ENCODE results near the gene DDX54.

DNA sequence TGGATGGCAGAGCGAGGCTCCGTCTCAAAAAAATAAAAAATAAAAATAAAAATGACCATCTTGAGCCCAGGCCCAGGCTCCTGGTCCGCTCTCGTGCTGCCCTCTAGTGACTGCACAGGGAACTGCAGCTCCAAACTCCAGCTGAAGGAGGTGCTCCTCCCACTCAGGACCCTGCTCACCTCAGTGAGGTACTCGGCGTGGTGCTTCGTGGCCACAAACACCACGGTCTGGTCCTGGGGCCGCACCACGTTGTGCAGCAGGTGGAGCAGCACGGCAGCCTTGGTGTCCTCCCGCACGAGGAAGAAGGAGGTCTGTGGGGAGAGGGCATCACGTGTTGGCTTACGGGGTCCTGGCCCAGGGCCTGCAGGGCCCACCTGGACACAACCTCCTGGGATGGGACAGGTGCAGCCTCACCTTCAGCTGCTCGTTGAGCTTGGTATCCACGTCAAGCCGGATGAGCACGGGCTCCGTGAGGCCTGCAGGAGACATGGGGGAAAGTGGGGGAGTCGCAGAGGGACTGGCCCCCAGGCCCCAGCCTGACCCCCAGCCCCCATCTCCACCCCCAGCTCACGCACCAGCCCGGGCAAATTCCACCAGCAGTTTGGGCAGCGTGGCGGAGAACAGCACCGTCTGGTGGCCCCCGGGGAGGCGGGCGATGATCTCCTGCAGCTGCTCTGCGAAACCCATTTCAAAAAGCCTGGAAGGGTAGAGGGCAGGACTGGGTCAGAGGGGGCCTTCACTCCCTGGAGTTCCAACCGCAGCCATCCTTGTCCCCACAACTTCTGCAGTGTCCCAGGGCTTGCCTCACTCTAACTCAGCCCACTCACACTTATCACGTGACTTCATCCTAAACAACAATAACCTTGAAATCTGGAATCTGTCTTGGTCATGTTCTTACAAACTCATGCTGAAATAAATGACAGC, 10.6 kb downstream of the DDX54 start:
- TF ChIP-seq, protein P1, sequence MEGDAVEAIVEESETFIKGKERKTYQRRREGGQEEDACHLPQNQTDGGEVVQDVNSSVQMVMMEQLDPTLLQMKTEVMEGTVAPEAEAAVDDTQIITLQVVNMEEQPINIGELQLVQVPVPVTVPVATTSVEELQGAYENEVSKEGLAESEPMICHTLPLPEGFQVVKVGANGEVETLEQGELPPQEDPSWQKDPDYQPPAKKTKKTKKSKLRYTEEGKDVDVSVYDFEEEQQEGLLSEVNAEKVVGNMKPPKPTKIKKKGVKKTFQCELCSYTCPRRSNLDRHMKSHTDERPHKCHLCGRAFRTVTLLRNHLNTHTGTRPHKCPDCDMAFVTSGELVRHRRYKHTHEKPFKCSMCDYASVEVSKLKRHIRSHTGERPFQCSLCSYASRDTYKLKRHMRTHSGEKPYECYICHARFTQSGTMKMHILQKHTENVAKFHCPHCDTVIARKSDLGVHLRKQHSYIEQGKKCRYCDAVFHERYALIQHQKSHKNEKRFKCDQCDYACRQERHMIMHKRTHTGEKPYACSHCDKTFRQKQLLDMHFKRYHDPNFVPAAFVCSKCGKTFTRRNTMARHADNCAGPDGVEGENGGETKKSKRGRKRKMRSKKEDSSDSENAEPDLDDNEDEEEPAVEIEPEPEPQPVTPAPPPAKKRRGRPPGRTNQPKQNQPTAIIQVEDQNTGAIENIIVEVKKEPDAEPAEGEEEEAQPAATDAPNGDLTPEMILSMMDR (conservative IDR thresholded peaks at IDR 0.05; ENCODE audit: low read length) = peak; percentile 82
- TF ChIP-seq EZH2phosphoT487 (IDR thresholded peaks at IDR 0.05; ENCODE audit: borderline replicate concordance) = no peak
